SK-N-SH (cell line): Measurements from ENCODE around the gene GRB10. TPM values are rescaled to one million over a fixed set of nuclear protein-coding genes. Genes with fewer than 3 reads are reported as not detected.

ENCODE experiments used
- CTCF ChIA-PET: fragments of 300-600, 350-600 bp; formaldehyde crosslinking; extraction: SDS; loops from one replicate; lab custom pipeline; 2021; lab: Yijun Ruan, JAX
- POLR2A ChIA-PET: fragments of 350-600 bp; sonication (Branson Sonifier 250); formaldehyde crosslinking; extraction: SDS; loops from one replicate; lab custom pipeline; 2020; ENCODE audit warnings: antibody characterized with exemption, inconsistent platforms; lab: Yijun Ruan, JAX
- DNase-seq: peaks from one replicate; pipeline ENCODE4 v3.0.0; 2012
- H2AFZ ChIP-seq: fragments of 200-600 bp; sonication (generic); 2 replicates; pipeline ENCODE4 v1.8.1; 2016; ENCODE audit warnings: antibody characterized with exemption, mild to moderate bottlenecking, low read depth
- H3F3A ChIP-seq: fragments of 200-600 bp; sonication (generic); replicated peaks from 2 replicates; pipeline ENCODE3; 2016; ENCODE audit warnings: antibody characterized with exemption, mild to moderate bottlenecking; ENCODE audit not compliant: insufficient read depth
- H3K27ac ChIP-seq, 2 experiments: fragments of 200-500 bp in 1 of 2; fragments of 200-600 bp in 1 of 2; sonication (Bioruptor generic) in 1 of 2; sonication (generic), shearing (Covaris generic) in 1 of 2; 2 replicates each; pipeline versions ENCODE4 v1.5.1 to v1.6.1; 2014 to 2016; ENCODE audit warnings: low read depth in 2 of 2, inconsistent platforms in 1 of 2, low read length in 1 of 2, mild to moderate bottlenecking in 1 of 2, mixed read lengths in 1 of 2
- H3K27me3 ChIP-seq: fragments of 200-600 bp; sonication (generic), shearing (Covaris generic); 2 replicates; pipeline ENCODE4 v1.6.1; 2016; ENCODE audit warnings: mixed run types; ENCODE audit not compliant: insufficient read depth
- H3K36me3 ChIP-seq, 2 experiments: fragments of 200-500 bp in 1 of 2; fragments of 200-600 bp in 1 of 2; sonication (Bioruptor generic) in 1 of 2; sonication (generic) in 1 of 2; replicated peaks in 1 of 2; 2 replicates each; pipeline versions ENCODE3 to v1.5.1; 2014 to 2016; ENCODE audit warnings: low read length in 1 of 2, mild to moderate bottlenecking in 1 of 2; ENCODE audit not compliant: insufficient read depth in 2 of 2, control insufficient read depth in 1 of 2
- H3K4me1 ChIP-seq, 2 experiments: fragments of 200-500 bp in 1 of 2; fragments of 200-600 bp in 1 of 2; sonication (Bioruptor generic) in 1 of 2; sonication (generic), shearing (Covaris generic) in 1 of 2; 2 replicates each; pipeline versions ENCODE4 v1.5.1 to v1.6.1; 2014 to 2016; ENCODE audit warnings: low read depth in 1 of 2, low read length in 1 of 2, mixed run types in 1 of 2; ENCODE audit not compliant: insufficient read depth in 2 of 2, control insufficient read depth in 1 of 2
- H3K4me2 ChIP-seq: fragments of 200-600 bp; sonication (generic), shearing (Covaris generic); 2 replicates; pipeline ENCODE4 v1.6.1; 2017; ENCODE audit warnings: mixed run types
- H3K4me3 ChIP-seq, 2 experiments: fragments of 200-500 bp in 1 of 2; fragments of 200-600 bp in 1 of 2; sonication (Bioruptor generic) in 1 of 2; sonication (generic), shearing (Covaris generic) in 1 of 2; 2 replicates each; pipeline versions ENCODE4 v1.5.1 to v1.8.1; 2014 to 2016; ENCODE audit warnings: low read depth in 2 of 2, inconsistent platforms in 1 of 2, low read length in 1 of 2, mild to moderate bottlenecking in 1 of 2, mixed read lengths in 1 of 2, moderate library complexity in 1 of 2
- H3K79me2 ChIP-seq: fragments of 200-600 bp; sonication (generic); 2 replicates; pipeline ENCODE4 v1.8.1; 2017; ENCODE audit warnings: mild to moderate bottlenecking; ENCODE audit not compliant: insufficient read depth
- H3K9ac ChIP-seq: fragments of 200-600 bp; sonication (generic); 2 replicates; pipeline ENCODE4 v1.6.1; 2017; ENCODE audit warnings: mixed run types
- H3K9me2 ChIP-seq: fragments of 200-600 bp; sonication (generic); 2 replicates; pipeline ENCODE4 v1.6.1; 2017; ENCODE audit warnings: mixed run types
- H3K9me3 ChIP-seq: fragments of 200-600 bp; sonication (generic); 2 replicates; pipeline ENCODE4 v1.6.1; 2017; ENCODE audit warnings: mixed run types, mild to moderate bottlenecking, moderate library complexity
- H4K20me1 ChIP-seq: fragments of 200-600 bp; sonication (generic); 2 replicates; pipeline ENCODE4 v1.6.1; 2017; ENCODE audit warnings: mild to moderate bottlenecking, mixed run types; ENCODE audit not compliant: insufficient read depth
- FOXJ3 ChIP-seq: sonication (generic); formaldehyde crosslinking; IDR thresholded peaks from 2 replicates; pipeline ENCODE4 v1.5.1; 2020; ENCODE audit warnings: mild to moderate bottlenecking, missing genetic modification reagents
- FOXM1 ChIP-seq: IDR thresholded peaks from 2 replicates; pipeline ENCODE4 v1.4.0; 2012; ENCODE audit warnings: low read depth, mild to moderate bottlenecking
- GATA2 ChIP-seq: sonication (generic); formaldehyde crosslinking; IDR thresholded peaks from 2 replicates; pipeline ENCODE4 v1.5.0; 2020; ENCODE audit warnings: mild to moderate bottlenecking, missing genetic modification reagents
- IRF3 ChIP-seq: fragments of 150-350 bp; IDR thresholded peaks from 2 replicates; pipeline ENCODE4 v1.6.1; 2016; ENCODE audit warnings: mild to moderate bottlenecking, low read depth, low read length
- MEF2A ChIP-seq: IDR thresholded peaks from 2 replicates; pipeline ENCODE4 v1.4.0; 2012; ENCODE audit warnings: low read depth, borderline replicate concordance
- MXI1 ChIP-seq: IDR thresholded peaks from 2 replicates; pipeline ENCODE4 v1.6.1; 2012; ENCODE audit warnings: mild to moderate bottlenecking, low read depth, low read length, improper control_type of control experiment
- NFIC ChIP-seq: IDR thresholded peaks from 2 replicates; pipeline ENCODE4 v1.4.0; 2012; ENCODE audit warnings: borderline replicate concordance
- RAD21 ChIP-seq: IDR thresholded peaks from 2 replicates; pipeline ENCODE4 v1.6.1; 2012; ENCODE audit warnings: mild to moderate bottlenecking, low read length
- RCOR1 ChIP-seq: fragments of 150-350 bp; IDR thresholded peaks from 2 replicates; pipeline ENCODE4 v1.6.1; 2017; ENCODE audit warnings: antibody characterized with exemption, low read length
- SIN3A ChIP-seq: IDR thresholded peaks from 2 replicates; pipeline ENCODE4 v1.6.1; 2012; ENCODE audit warnings: low read depth, mild to moderate bottlenecking, low read length, moderate library complexity, borderline replicate concordance
- TCF12 ChIP-seq: IDR thresholded peaks from 2 replicates; pipeline ENCODE4 v1.4.0; 2012
- TEAD4 ChIP-seq: IDR thresholded peaks from 2 replicates; pipeline ENCODE4 v1.4.0; 2012; ENCODE audit warnings: mild to moderate bottlenecking, borderline replicate concordance; ENCODE audit not compliant: insufficient read depth
- ZBTB33 ChIP-seq: IDR thresholded peaks from 2 replicates; pipeline ENCODE4 v1.4.0; 2012; ENCODE audit warnings: low read depth, borderline replicate concordance
- WGBS: methylation state at CpG from one replicate; pipeline ENCODE4 v1.1.6; 2017; ENCODE audit warnings: low lambda C conversion rate; 5-methylcytosine and 5-hydroxymethylcytosine counted together
- polyA plus RNA-seq, 3 experiments: library from polyadenylated mRNA; depleted of rRNA; stranded (reverse); fragments of >200 nt; gene quantifications; 2 replicates each; pipeline ENCODE4 v1.2.3, GENCODE V29; 2012
- TF ChIP-seq, protein P1 (sequence below): IDR thresholded peaks from 2 replicates; pipeline ENCODE4 v1.4.0; 2012; ENCODE audit warnings: low read depth
- TF ChIP-seq, protein P2 (sequence below): IDR thresholded peaks from 2 replicates; pipeline ENCODE4 v1.4.0; 2012; ENCODE audit warnings: low read depth, borderline replicate concordance

GRB10 gene
- polyA plus RNA-seq, 1 of the 3 experiments (the other 2 are of a cell fraction): 5.1 TPM

GRCh38 chr7:50826371-50827172, 43.9 kb upstream of the GRB10 start (continued):
- TF ChIP-seq NFIC (peak; percentile 38; the same call in 1 of the 2 replicates), SIN3A (no peak)
- TF ChIP-seq, protein P1, sequence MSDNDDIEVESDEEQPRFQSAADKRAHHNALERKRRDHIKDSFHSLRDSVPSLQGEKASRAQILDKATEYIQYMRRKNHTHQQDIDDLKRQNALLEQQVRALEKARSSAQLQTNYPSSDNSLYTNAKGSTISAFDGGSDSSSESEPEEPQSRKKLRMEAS: peak; percentile 78
- TF ChIP-seq, all 33 proteins: peak for 11

DNA sequence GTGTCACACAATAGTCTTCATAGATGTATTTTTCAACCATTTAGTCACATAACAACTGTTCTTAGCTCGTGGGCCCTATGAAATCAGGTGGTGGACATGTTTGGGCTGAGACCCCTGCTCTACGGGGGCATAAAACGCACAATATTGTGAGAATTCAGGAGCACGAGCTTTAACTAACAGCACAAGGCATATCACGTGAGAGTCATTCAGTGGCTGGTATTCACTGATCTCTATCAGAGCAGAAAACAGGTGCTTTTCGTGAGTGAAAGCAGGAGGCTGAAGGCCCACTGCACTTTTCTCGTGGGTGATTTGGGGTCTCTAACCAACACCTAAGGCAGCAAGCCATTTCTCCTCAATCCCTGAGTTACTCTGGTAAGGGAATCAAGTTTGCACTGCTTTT, 42.8 kb upstream of the GRB10 start:
- Histone ChIP-seq H3F3A (peaks cover 23% of the 10 kb centered on the region), H3K4me2 (no peak overlapping the region), H3K79me2 (no peaks in the 10 kb centered on the region), H3K27ac (peak overlapping the region in 1 of 2 experiments; percentile 90; a peak in 1 of 4 replicates), H3K4me1 (peaks cover 0 to 34% of the 10 kb centered on the region in 2 experiments; a peak in 3 of 4 replicates), H2AFZ (no peak overlapping the region), H3K4me3 (no peak overlapping the region), H3K36me3 (no peaks in the 10 kb centered on the region), H4K20me1 (no peaks in the 10 kb centered on the region), H3K27me3 (no peaks in the 10 kb centered on the region)
- ChIA-PET POLR2A (interaction anchor here (0.5 kb wide), 1 partner anchor 19 kb away, joined by 3 read pairs; no protein-coding TSS in a partner anchor), CTCF (no interaction called here)
- no peak for DNase-seq
- no peak for TF ChIP-seq TCF12
- TF ChIP-seq RCOR1: no peak
- TF ChIP-seq, protein P2, sequence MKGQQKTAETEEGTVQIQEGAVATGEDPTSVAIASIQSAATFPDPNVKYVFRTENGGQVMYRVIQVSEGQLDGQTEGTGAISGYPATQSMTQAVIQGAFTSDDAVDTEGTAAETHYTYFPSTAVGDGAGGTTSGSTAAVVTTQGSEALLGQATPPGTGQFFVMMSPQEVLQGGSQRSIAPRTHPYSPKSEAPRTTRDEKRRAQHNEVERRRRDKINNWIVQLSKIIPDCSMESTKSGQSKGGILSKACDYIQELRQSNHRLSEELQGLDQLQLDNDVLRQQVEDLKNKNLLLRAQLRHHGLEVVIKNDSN: no peak
- TF ChIP-seq MXI1: no peak
- TF ChIP-seq SIN3A: no peak
- TF ChIP-seq IRF3: no peak
- TF ChIP-seq TEAD4: no peak
- no peak for TF ChIP-seq ZBTB33
- no peak for TF ChIP-seq FOXM1
- no peak for TF ChIP-seq MEF2A
- no peak for TF ChIP-seq GATA2
- TF ChIP-seq FOXJ3: no peak
- TF ChIP-seq RAD21: no peak
- TF ChIP-seq, all 33 proteins: peak for 0
- 54% methylated on average over 7 of the region's 7 CpGs for WGBS
- H3K9me3 ChIP-seq: no peaks in the 10 kb centered on the region
- H3K9me2 ChIP-seq: no peaks in the 10 kb centered on the region
- no peak overlapping the region for H3K9ac ChIP-seq
